Spleen (tissue), 11 donors: ENCODE data around the gene CCHCR1. TPM values are rescaled to one million over a fixed set of nuclear protein-coding genes. Genes with fewer than 3 reads are reported as not detected.
"Not testable (repeated sequence)": the region's sequence is repeated elsewhere in the genome, so short reads cannot be mapped to it uniquely, and the experiment has no call there.

Experiments used
- DNase-seq: peaks from one replicate; pipeline ENCODE4 v3.0.0-alpha.2; 2020
- H3K27ac ChIP-seq, 8 donors: fragments of 200-600 bp; sonication (generic) in 7 of 8; 1 replicate in 4 of 8; 2 replicates in 4 of 8; pipeline versions ENCODE4 v1.5.0 to v1.8.0; 2016 to 2021; ENCODE audit warnings: inconsistent platforms in 4 of 8, mild to moderate bottlenecking in 4 of 8, moderate library complexity in 1 of 8
- H3K27me3 ChIP-seq, 7 donors: fragments of 200-600 bp; sonication (generic) in 6 of 7; replicated peaks in 1 of 7; 1 replicate in 4 of 7; 2 replicates in 3 of 7; pipeline versions ENCODE4 v1.5.0 to v1.8.0; 2016 to 2021; ENCODE audit warnings: inconsistent platforms in 3 of 7, mild to moderate bottlenecking in 1 of 7
- H3K36me3 ChIP-seq, 6 donors: fragments of 200-600 bp; sonication (generic) in 5 of 6; 1 replicate in 4 of 6; 2 replicates in 2 of 6; pipeline versions ENCODE4 v1.5.0 to v1.8.0; 2016 to 2021; ENCODE audit warnings: inconsistent platforms in 2 of 6
- H3K4me1 ChIP-seq, 6 donors: fragments of 200-600 bp; sonication (generic) in 5 of 6; 1 replicate in 3 of 6; 2 replicates in 3 of 6; pipeline versions ENCODE4 v1.5.0 to v1.8.0; 2016 to 2021; ENCODE audit warnings: inconsistent platforms in 3 of 6
- H3K4me3 ChIP-seq, 8 donors: fragments of 200-600 bp; sonication (generic) in 7 of 8; 1 replicate in 4 of 8; 2 replicates in 4 of 8; pipeline versions ENCODE4 v1.5.0 to v1.8.0; 2016 to 2021; ENCODE audit warnings: inconsistent platforms in 4 of 8, mild to moderate bottlenecking in 4 of 8, moderate library complexity in 2 of 8
- H3K9me3 ChIP-seq, 8 donors: fragments of 200-600 bp; sonication (generic) in 7 of 8; 1 replicate in 4 of 8; 2 replicates in 4 of 8; pipeline versions ENCODE4 v1.5.0 to v1.8.0; 2016 to 2021; ENCODE audit warnings: inconsistent platforms in 4 of 8
- CTCF ChIP-seq, 11 experiments: fragments of 200-600 bp in 7 of 11; fragments of 450-650 bp in 4 of 11; sonication (generic) in 4 of 11; IDR thresholded peaks in 8 of 11; conservative IDR thresholded peaks in 3 of 11; 1 replicate in 7 of 11; 2 replicates in 4 of 11; pipeline versions ENCODE4 v1.4.0 to v1.8.0; 2016 to 2021; ENCODE audit warnings: antibody characterized with exemption in 11 of 11, inconsistent platforms in 4 of 11, mild to moderate bottlenecking in 1 of 11
- POLR2A ChIP-seq, 3 donors: fragments of 450-650 bp; IDR thresholded peaks; one replicate each; pipeline ENCODE4 v1.5.1; 2017; ENCODE audit warnings: antibody characterized with exemption in 3 of 3, mild to moderate bottlenecking in 1 of 3
- POLR2AphosphoS5 ChIP-seq, 3 donors: sonication (generic); formaldehyde crosslinking; IDR thresholded peaks; one replicate each; pipeline ENCODE4 v1.5.1; 2017; ENCODE audit warnings: antibody characterized with exemption in 3 of 3
- WGBS, 5 donors: extraction: QIAGEN DNeasy Blood & Tissue Kit in 3 of 5; methylation state at CpG; one replicate each; pipeline versions ENCODE4 v1.1.5 to v1.1.7; 2013 to 2018; 5-methylcytosine and 5-hydroxymethylcytosine counted together
- intact Hi-C: fragments of 100-400 bp; cut with DNase I; formaldehyde crosslinking; loops from one replicate; pipeline ENCODE4 v1.15.0; 2023; ENCODE audit warnings: low total_unique reads
- polyA plus RNA-seq, 3 donors: library from polyadenylated mRNA; stranded (reverse); fragments of 200-250 nt; gene quantifications; one replicate each; pipeline ENCODE4 v1.2.1, GENCODE V29; 2013
- total RNA-seq, 7 donors: library from RNA; depleted of rRNA in 3 of 7; stranded (reverse); fragments of >200 nt in 3 of 7; fragmentation: NEBNext Ultra II Directional in 4 of 7; extraction: Animal tissue kit (Norgen Biotek cat#: 25700) in 4 of 7; gene quantifications; one replicate each; pipeline versions ENCODE4 v1.1.0 to v1.2.1, GENCODE V29; 2016 to 2021
- donor health status: healthy with polysubstance abuse.
- donor health status: DM: no; HTN: no; CAD: no; lungs with moderate emphysema.
- donor health status: DM: no; HTN: no; CAD: no.
- donor health status: Bipolar disorder and iron deficiency.
- donor health status: healthy.
- donor health status: DM: no; HTN: no; CAD: no.
- donor health status: DM: yes; HTN: yes; CAD: no.

CCHCR1 gene
- total and polyA plus RNA-seq, 10 donors = 7.7 to 22.5 (median 13.9) TPM

- no peaks in the 10 kb centered on the region for H3K27me3 ChIP-seq
- 56 to 87% (median 79%) methylated on average over 4 of the region's 4 CpGs for WGBS, 5 donors
- H3K27ac ChIP-seq = no peak overlapping the region
- no peak for DNase-seq
- H3K9me3 ChIP-seq = no peaks in the 10 kb centered on the region
- intact Hi-C loops = no loop called here
- no peak overlapping the region for H3K4me3 ChIP-seq
- H3K4me1 ChIP-seq = peaks cover 0 to 24% (median 11%) of the 10 kb centered on the region in 6 donors
- no peak for TF ChIP-seq POLR2AphosphoS5 (IDR thresholded peaks at IDR 0.05)
- TF ChIP-seq POLR2A (IDR thresholded peaks at IDR 0.05) = no peak
- TF ChIP-seq CTCF (IDR thresholded peaks at IDR 0.05 in 8 of 11, conservative IDR thresholded peaks at IDR 0.05 in 3 of 11) = no peak
- peaks cover 0 to 20% (median 0%) of the 10 kb centered on the region in 6 donors for H3K36me3 ChIP-seq
These were observed 32.9 kb upstream of the CCHCR1 start for GRCh38 chr6:31190488-31190887.

DNA sequence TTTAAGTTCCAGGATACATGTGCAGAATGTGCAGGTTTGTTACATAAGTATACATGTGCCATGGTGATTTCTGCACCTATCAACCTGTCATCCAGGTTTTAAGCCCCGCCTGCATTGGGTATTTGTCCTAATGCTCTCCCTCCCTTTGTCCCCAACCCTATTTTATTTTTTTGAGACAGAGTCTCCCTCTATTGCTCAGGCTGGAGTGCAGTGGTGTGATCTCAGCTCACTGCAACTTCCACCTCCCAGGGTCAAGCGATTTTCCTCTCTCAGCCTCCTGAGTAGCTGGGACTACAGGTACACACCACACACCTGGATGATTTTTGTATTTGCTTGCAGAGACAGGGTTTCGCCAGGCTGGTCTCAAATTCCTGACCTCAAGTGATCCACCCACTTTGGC, 31.6 kb upstream of the CCHCR1 start:
- H3K4me3 ChIP-seq, H3K27ac ChIP-seq, H3K27me3 ChIP-seq, H3K36me3 ChIP-seq, intact Hi-C loops, H3K9me3 ChIP-seq: not testable (repeated sequence)
- peak; percentile 18 for DNase-seq
- WGBS, 5 donors = 88 to 95% (median 90%) methylated on average over 3 of the region's 3 CpGs
- peaks cover 0 to 12% (median 4%) of the 10 kb centered on the region in 6 donors for H3K4me1 ChIP-seq

DNA sequence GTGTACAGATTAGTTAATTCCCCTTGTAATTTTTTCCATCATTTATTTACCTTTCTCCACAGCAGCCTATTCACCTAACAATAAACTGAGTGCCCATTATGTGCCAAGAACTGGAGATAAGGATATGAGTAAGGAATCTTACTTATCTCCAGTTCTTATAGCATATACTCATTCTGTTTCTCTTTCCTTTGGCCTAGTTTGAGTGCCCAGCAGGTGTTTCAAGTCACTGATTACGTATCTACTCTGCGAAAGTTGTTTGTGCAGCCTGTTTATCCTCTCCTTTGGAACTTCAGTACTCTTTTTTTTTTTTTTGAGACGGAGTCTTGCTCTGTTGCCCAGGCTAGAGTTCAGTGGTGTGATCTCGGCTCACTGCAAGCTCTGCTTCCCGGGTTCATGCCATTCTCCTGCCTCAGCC, 30.2 kb upstream of the CCHCR1 start:
- intact Hi-C loops = no loop called here
- TF ChIP-seq POLR2AphosphoS5 (IDR thresholded peaks at IDR 0.05) = no peak
- WGBS, 5 donors = 71 to 98% (median 92%) methylated on average over 5 of the region's 5 CpGs
- H3K4me1 ChIP-seq = peaks cover 0 to 8% (median 2%) of the 10 kb centered on the region in 6 donors
- H3K4me3 ChIP-seq = no peak overlapping the region
- no peaks in the 10 kb centered on the region for H3K36me3 ChIP-seq
- DNase-seq = no peak
- H3K9me3 ChIP-seq = no peaks in the 10 kb centered on the region
- no peaks in the 10 kb centered on the region for H3K27me3 ChIP-seq
- H3K27ac ChIP-seq = no peak overlapping the region

- peak overlapping the region; percentile 38 to 88 (median 72) for H3K27ac ChIP-seq
- DNase-seq = peak; percentile 77
- intact Hi-C loops = no loop called here
- TF ChIP-seq POLR2AphosphoS5 (IDR thresholded peaks at IDR 0.05) (peak; percentile 22 to 72 (median 58)), POLR2A (IDR thresholded peaks at IDR 0.05) (no peak), CTCF (IDR thresholded peaks at IDR 0.05 in 8 of 11, conservative IDR thresholded peaks at IDR 0.05 in 3 of 11) (no peak)
- H3K27me3 ChIP-seq = no peaks in the 10 kb centered on the region
- no peaks in the 10 kb centered on the region for H3K9me3 ChIP-seq
- peak overlapping the region in 3 of 8 donors; percentile 7 to 52 (median 29) for H3K4me3 ChIP-seq
- H3K4me1 ChIP-seq = peaks cover 0 to 8% (median 3%) of the 10 kb centered on the region in 6 donors
- WGBS, 5 donors = 66 to 75% (median 71%) methylated on average over 22 to 24 of the region's 24 CpGs
- no peaks in the 10 kb centered on the region for H3K36me3 ChIP-seq
These were observed 28.6 kb upstream of the CCHCR1 start for GRCh38 chr6:31186052-31186734.

- DNase-seq, H3K9me3 ChIP-seq, intact Hi-C loops, H3K27me3 ChIP-seq, H3K36me3 ChIP-seq: not testable (repeated sequence)
- Histone ChIP-seq H3K4me3 (peak overlapping the region in 3 of 8 donors; percentile 7 to 52 (median 29)), H3K27ac (peak overlapping the region in 7 of 8 donors; percentile 38 to 88 (median 76)), H3K4me1 (peaks cover 0 to 10% (median 4%) of the 10 kb centered on the region in 6 donors)
- WGBS, 5 donors = 60 to 81% (median 76%) methylated on average over 4 of the region's 4 CpGs
These were observed 28.1 kb upstream of the CCHCR1 start for GRCh38 chr6:31185695-31186051.

GRCh38 chr6:31183859-31184258, 26.3 kb upstream of the CCHCR1 start:
- intact Hi-C loops, DNase-seq, H3K27me3 ChIP-seq, H3K9me3 ChIP-seq, H3K36me3 ChIP-seq, H3K27ac ChIP-seq, H3K4me3 ChIP-seq: not testable (repeated sequence)
- H3K4me1 ChIP-seq = peaks cover 0 to 24% (median 7%) of the 10 kb centered on the region in 6 donors
- 87 to 95% (median 90%) methylated on average over 6 of the region's 6 CpGs for WGBS, 5 donors

DNA sequence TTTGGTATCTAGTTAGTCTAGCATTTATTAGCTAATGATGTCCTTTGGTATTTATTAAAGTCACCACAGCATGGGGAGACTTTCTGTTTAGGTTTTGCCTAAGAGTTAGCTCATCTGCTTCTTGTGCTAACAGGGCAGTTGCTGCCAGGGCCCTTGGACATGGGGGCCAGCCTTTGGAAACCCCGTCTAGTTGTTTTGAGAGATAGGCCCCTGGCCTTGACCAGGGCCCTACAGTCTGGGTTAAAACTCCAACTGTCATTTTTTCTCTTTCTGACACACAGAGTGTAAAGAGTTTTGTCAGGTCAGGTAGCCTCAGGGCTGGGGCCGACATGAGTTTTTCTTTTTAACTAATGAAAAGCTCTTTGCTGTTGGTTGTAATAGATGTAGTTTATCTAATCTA, 25.7 kb upstream of the CCHCR1 start:
- peaks cover 0 to 30% (median 11%) of the 10 kb centered on the region in 6 donors for H3K4me1 ChIP-seq
- H3K4me3 ChIP-seq, H3K27ac ChIP-seq, H3K27me3 ChIP-seq, H3K9me3 ChIP-seq, DNase-seq, intact Hi-C loops, H3K36me3 ChIP-seq: not testable (repeated sequence)
- 50 to 99% (median 78%) methylated on average over 2 of the region's 2 CpGs for WGBS, 5 donors
